ENCODE measurements around the gene PCGF1.
A peak's percentile ranks its signal among the peaks of the same experiment; 100 is the strongest.

Gene PCGF1

GRCh38 chr2:74503506-74504475 lies 3.7 kb downstream of the PCGF1 start:
- in situ Hi-C loops (cut with MboI; ENCODE audit: low pct_unique_long_range_greater_than_20kb, low sequenced_read_pairs, unreplicated experiment): no loop called here
- no peak for DNase-seq (ENCODE audit: low spot score)
- TF ChIP-seq CTCF (IDR thresholded peaks at IDR 0.05; ENCODE audit: extremely low read depth, insufficient read depth, missing control alignments): no peak

GRCh38 chr2:74502720-74503505 lies 4.6 kb downstream of the PCGF1 start:
- peak; percentile 86 for DNase-seq (ENCODE audit: low spot score)
- peak; percentile 54 for TF ChIP-seq CTCF (IDR thresholded peaks at IDR 0.05; ENCODE audit: extremely low read depth, insufficient read depth, missing control alignments)
- in situ Hi-C loops (cut with MboI; ENCODE audit: low pct_unique_long_range_greater_than_20kb, low sequenced_read_pairs, unreplicated experiment): no loop called here

GRCh38 chr2:74502147-74502719 lies 5.3 kb downstream of the PCGF1 start:
- in situ Hi-C loops (cut with MboI; ENCODE audit: low pct_unique_long_range_greater_than_20kb, low sequenced_read_pairs, unreplicated experiment): no loop called here

DNA sequence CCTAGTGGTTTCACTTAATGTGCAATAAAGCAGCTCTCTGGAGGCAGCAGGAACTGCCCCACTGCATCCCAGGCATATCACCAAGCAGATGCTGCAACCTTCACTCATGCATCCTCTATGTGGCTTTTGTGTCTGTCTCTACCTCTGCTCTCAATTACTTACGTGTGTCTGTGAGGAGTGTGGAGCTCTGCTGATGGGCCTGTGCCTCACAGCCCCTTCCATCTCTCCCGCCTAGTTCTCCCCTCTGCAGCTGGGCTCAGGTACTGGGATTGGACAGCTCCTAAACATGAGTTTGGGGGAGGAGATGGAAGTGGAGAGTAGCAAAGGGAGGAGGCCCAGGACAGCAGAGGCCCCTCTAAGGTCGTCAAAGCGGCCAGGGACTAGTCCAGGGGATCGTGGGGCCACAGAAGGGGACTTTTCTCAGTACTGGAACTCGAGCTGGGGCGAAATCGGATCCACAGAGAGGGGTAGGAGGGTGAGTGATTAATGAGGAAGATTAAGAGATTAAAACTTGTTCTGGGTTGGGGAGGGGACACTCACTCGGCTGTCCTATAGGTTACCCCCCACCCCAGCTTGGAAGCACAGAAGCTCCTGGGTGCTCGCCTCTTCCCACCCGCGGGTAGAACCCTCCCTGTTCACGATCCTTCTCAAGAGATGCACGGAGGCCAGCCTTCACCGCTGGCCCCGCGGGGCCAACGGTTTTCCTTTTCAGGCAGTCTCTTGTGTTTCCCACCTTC lies 6.0 kb downstream of the PCGF1 start:
- no peak for DNase-seq (ENCODE audit: low spot score)
- no peak for TF ChIP-seq CTCF (IDR thresholded peaks at IDR 0.05; ENCODE audit: extremely low read depth, insufficient read depth, missing control alignments)
- in situ Hi-C loops (cut with MboI; ENCODE audit: low pct_unique_long_range_greater_than_20kb, low sequenced_read_pairs, unreplicated experiment): no loop called here

More at GRCh38 chr2:74502147-74502719, 5.3 kb downstream of the PCGF1 start:
- peak; percentile 38 for DNase-seq (ENCODE audit: low spot score)
- TF ChIP-seq CTCF (IDR thresholded peaks at IDR 0.05; ENCODE audit: extremely low read depth, insufficient read depth, missing control alignments): no peak

DNA sequence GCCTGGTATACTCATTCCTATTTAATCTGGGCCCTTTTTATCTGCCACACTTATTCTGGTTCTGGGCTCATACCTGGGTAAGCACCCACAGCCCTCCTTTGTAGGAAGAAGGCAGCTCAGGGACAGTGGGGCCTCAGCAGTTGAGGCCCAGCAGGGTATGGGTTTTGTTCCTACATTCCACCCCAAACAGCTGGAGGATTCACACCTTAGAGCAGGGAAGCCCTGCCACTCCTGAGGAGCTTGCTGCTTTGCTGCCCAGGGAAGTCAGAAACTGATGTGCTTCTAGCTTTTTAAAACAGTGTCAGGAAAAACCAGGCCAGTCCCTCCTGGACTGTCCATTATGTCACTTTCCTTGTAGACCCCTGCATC lies 6.9 kb downstream of the PCGF1 start:
- DNase-seq (ENCODE audit: low spot score): no peak
- in situ Hi-C loops (cut with MboI; ENCODE audit: low pct_unique_long_range_greater_than_20kb, low sequenced_read_pairs, unreplicated experiment): no loop called here
- no peak for TF ChIP-seq CTCF (IDR thresholded peaks at IDR 0.05; ENCODE audit: extremely low read depth, insufficient read depth, missing control alignments)
